Cardiac atrium fibroblast (primary cell): ENCODE measurements around the gene GRIA2. TPM values are rescaled to one million over a fixed set of nuclear protein-coding genes. Genes with fewer than 3 reads are reported as not detected.

ENCODE experiments used
- total RNA-seq: library from RNA; depleted of rRNA; stranded (reverse); fragments of >200 nt; gene quantifications from 2 replicates; pipeline ENCODE4 v1.2.3, GENCODE V29; 2015

Gene GRIA2
- not detected in 2 replicates for total RNA-seq

GRCh38 chr4:157220371-157220881, at the start of gene GRIA2:
Gene GRIA2, plus strand, starts transcription at chr4:157220728. Its CDS starts 315 bp downstream, at chr4:157221043.

Other genes with a start within 250 kb of the GRIA2 start
- gene PDGFC, start 248.9 kb upstream of the GRIA2 start, total RNA-seq: 22.2 and 24.7 TPM in 2 replicates
- 1.5 and 2.0 TPM in 2 replicates for gene GLRB, start 144.6 kb upstream of the GRIA2 start, total RNA-seq